Chondrocyte (in vitro differentiated cells): Measurements from ENCODE around the gene PAK2. TPM values are rescaled to one million over a fixed set of nuclear protein-coding genes. Genes with fewer than 3 reads are reported as not detected.

ENCODE experiments used
- DNase-seq: peaks from one replicate; pipeline ENCODE4 v3.0.0; 2021; ENCODE audit warnings: mixed read lengths, low spot score
- H3K27ac Mint-ChIP-seq: one replicate; pipeline ENCODE4 v1.8.0; 2021; ENCODE audit warnings: mild to moderate bottlenecking, moderate library complexity, mixed read lengths; ENCODE audit not compliant: unreplicated experiment
- H3K27me3 Mint-ChIP-seq: 2 replicates; pipeline ENCODE4 v1.8.0; 2021; ENCODE audit warnings: low read depth, mixed read lengths
- H3K36me3 Mint-ChIP-seq: 2 replicates; pipeline ENCODE4 v1.8.0; 2021; ENCODE audit warnings: low read depth, mixed read lengths
- H3K4me1 Mint-ChIP-seq: 2 replicates; pipeline ENCODE4 v1.8.0; 2021; ENCODE audit warnings: low read depth, mild to moderate bottlenecking, mixed read lengths
- H3K4me3 Mint-ChIP-seq: one replicate; pipeline ENCODE4 v1.8.0; 2021; ENCODE audit warnings: mild to moderate bottlenecking, moderate library complexity, mixed read lengths; ENCODE audit not compliant: unreplicated experiment
- H3K9me3 Mint-ChIP-seq: 2 replicates; pipeline ENCODE4 v1.8.0; 2021; ENCODE audit warnings: low read depth, mixed read lengths
- total RNA-seq: library from RNA; stranded (reverse); gene quantifications from 3 replicates; pipeline ENCODE4 v1.2.1, GENCODE V29; 2021
- TF ChIP-seq, protein P1 (sequence below): fragments of 200-600 bp; sonication (generic); IDR thresholded peaks from 2 replicates; pipeline ENCODE4 v1.5.0; 2021; ENCODE audit warnings: antibody characterized with exemption, mild to moderate bottlenecking, moderate library complexity

PAK2 gene
- total RNA-seq, 1 donor from 2014 or later, result 90.3 TPM

GRCh38 chr3:196694941-196695848 is 44.5 kb upstream of the PAK2 start:
- Mint-ChIP-seq H3K4me3 (no peak overlapping the region), H3K27me3 (peaks cover 7% of the 10 kb centered on the region), H3K27ac (no peak overlapping the region), H3K9me3 (no peaks in the 10 kb centered on the region), H3K36me3 (no peaks in the 10 kb centered on the region), H3K4me1 (no peaks in the 10 kb centered on the region)
- DNase-seq, result no peak
- TF ChIP-seq, protein P1, sequence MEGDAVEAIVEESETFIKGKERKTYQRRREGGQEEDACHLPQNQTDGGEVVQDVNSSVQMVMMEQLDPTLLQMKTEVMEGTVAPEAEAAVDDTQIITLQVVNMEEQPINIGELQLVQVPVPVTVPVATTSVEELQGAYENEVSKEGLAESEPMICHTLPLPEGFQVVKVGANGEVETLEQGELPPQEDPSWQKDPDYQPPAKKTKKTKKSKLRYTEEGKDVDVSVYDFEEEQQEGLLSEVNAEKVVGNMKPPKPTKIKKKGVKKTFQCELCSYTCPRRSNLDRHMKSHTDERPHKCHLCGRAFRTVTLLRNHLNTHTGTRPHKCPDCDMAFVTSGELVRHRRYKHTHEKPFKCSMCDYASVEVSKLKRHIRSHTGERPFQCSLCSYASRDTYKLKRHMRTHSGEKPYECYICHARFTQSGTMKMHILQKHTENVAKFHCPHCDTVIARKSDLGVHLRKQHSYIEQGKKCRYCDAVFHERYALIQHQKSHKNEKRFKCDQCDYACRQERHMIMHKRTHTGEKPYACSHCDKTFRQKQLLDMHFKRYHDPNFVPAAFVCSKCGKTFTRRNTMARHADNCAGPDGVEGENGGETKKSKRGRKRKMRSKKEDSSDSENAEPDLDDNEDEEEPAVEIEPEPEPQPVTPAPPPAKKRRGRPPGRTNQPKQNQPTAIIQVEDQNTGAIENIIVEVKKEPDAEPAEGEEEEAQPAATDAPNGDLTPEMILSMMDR, result no peak

GRCh38 chr3:196695849-196696226 is 43.8 kb upstream of the PAK2 start:
- H3K27me3 Mint-ChIP-seq, result peaks cover 7% of the 10 kb centered on the region
- TF ChIP-seq, protein P1, result no peak
- H3K36me3 Mint-ChIP-seq, result no peaks in the 10 kb centered on the region
- H3K27ac Mint-ChIP-seq, result no peak overlapping the region
- H3K4me1 Mint-ChIP-seq, result no peaks in the 10 kb centered on the region
- H3K4me3 Mint-ChIP-seq, result no peak overlapping the region
- no peak for DNase-seq
- H3K9me3 Mint-ChIP-seq, result no peaks in the 10 kb centered on the region

GRCh38 chr3:196697270-196697669 is 42.4 kb upstream of the PAK2 start:
- Mint-ChIP-seq H3K27ac (no peak overlapping the region), H3K4me3 (no peak overlapping the region), H3K27me3 (peaks cover 2% of the 10 kb centered on the region), H3K9me3 (no peaks in the 10 kb centered on the region), H3K36me3 (no peaks in the 10 kb centered on the region), H3K4me1 (no peaks in the 10 kb centered on the region)
- DNase-seq, result no peak
- TF ChIP-seq, protein P1, result no peak

DNA sequence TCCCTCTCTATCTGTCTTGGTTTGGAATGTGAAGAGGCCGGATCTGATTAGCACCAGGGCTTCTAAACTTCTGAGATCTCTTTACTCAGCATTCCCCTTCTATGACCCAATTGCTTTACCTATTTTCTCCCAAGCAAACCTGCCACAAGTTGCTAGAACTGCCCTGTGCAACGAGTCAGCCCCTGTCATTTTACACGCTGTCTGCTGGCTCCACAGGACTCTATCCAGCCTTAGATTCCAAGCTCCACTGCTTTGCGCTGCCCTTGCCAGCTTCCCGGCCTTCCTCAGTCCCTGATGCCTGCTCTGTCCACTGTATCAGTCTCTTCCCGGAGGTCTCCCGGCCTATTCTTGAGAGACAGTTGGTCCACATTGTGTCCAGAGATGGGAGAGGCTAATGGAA is 39.9 kb upstream of the PAK2 start:
- TF ChIP-seq, protein P1, result no peak
- Mint-ChIP-seq H3K36me3 (peaks cover 1% of the 10 kb centered on the region), H3K27ac (no peak overlapping the region), H3K4me1 (no peaks in the 10 kb centered on the region), H3K4me3 (no peak overlapping the region), H3K27me3 (peaks cover 5% of the 10 kb centered on the region), H3K9me3 (no peaks in the 10 kb centered on the region)
- DNase-seq, result no peak

GRCh38 chr3:196700801-196701200 is 38.9 kb upstream of the PAK2 start:
- DNase-seq, result no peak
- Mint-ChIP-seq H3K36me3 (peaks cover 1% of the 10 kb centered on the region), H3K4me3 (no peak overlapping the region), H3K27me3 (peaks cover 5% of the 10 kb centered on the region), H3K27ac (no peak overlapping the region), H3K9me3 (no peaks in the 10 kb centered on the region), H3K4me1 (no peaks in the 10 kb centered on the region)
- TF ChIP-seq, protein P1, result no peak
